GM19025 (cell line): Measurements from ENCODE around the gene FOXJ1.

Source experiments
- ATAC-seq: cut with Tn5 transposase; IDR thresholded peaks from one replicate; pipeline ENCODE4 v1.9.1; 2021; ENCODE audit warnings: mild to moderate bottlenecking, low read depth, moderate library complexity; ENCODE audit not compliant: unreplicated experiment

Gene FOXJ1

DNA sequence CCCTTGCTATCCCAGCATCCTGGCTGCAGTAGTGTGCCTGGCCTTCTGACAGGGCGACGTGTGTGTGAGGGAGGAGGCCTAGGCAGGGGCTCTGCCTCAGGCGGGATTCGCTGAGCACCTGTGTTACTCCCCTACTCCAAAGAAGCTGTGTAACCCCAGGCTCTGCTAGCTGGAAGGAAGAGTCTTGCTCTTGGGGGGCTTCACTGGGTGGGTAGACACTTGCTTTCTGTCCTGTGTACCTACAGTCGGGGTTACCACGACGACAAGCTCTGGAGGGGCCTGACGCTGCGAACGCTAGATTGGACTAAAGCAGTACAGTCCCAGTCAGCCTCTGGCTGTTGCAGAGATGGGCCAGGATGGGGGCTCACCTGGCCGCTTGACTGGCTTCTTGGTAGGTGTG, 47.0 kb downstream of the FOXJ1 start:
- ATAC-seq = no peak

DNA sequence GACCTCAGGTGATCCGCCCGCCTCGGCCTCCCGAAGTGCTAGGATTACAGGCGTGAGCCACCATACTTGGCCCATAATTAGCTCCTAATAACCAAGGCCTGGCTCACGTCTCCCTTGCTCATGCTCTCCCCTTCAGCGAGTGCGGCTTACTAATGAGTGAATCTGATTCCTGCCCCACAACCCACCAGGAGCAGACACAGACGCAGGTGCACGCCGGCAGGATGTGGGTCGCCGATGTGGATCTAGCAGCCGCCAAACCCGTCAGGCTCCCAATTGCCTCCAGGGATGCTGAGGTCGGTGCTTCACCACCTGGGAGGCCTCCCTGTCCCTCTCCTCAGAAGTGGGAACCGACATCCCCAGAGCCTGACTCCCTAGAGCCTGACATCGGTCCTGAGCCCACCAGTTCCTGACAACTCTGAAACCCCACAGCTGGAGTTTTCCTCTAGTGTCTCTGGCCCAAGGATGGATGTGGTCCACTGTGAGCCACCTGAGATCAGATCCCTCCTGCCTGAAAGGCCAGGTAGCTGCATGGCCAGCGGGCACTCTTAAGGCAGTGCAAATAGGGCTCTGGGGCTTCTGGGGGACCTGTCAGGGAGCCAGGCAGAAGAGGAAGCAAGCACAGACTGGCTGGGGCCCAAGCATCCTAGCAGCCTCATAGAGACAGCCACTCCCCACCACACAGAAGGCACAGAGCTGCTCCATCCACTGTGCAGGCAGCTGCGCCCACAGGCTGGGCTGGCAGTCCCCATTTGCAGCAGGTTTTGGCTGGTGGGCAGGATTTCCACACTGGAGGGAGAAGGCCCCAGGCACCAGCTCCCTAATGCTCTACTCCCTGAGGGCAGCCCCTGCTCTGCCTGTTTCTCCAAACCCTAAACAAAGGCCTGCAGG, 48.3 kb downstream of the FOXJ1 start:
- no peak for ATAC-seq

DNA sequence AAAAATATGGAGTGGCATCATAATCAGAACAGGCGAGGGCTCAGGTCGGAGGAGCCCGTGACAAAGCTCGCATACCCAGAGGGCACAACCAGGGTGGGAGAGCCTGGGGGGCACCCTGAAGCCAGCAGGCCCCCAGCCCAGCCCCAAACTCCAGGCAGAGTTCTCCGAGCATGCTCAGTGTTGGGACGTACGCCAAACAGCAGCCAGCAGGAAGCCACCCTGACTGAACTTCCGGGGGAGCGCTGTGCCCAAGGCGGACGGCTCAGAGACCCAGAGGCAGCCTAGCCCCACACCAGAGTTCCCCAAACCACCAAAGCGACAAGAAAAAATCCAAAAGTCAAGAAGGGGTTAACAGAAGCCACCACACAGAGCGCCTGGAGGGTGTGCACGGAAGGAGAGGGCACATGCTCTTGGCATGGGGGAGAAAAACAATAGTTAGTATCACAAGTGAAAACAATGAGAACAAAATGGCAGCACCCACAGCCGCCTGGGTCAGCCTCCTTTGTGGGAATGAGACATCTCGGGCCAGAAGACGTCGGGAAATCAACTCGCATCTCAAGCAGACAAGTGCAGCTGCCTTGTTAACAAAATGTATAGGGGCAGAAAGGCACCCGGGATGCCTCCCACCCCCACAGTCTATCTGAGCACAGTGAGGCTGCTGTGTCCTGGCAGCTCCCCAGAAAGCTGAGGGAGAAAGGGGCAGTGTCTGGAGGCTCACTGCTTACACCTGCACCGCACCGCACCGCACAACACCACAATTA, 49.3 kb downstream of the FOXJ1 start:
- ATAC-seq = no peak

DNA sequence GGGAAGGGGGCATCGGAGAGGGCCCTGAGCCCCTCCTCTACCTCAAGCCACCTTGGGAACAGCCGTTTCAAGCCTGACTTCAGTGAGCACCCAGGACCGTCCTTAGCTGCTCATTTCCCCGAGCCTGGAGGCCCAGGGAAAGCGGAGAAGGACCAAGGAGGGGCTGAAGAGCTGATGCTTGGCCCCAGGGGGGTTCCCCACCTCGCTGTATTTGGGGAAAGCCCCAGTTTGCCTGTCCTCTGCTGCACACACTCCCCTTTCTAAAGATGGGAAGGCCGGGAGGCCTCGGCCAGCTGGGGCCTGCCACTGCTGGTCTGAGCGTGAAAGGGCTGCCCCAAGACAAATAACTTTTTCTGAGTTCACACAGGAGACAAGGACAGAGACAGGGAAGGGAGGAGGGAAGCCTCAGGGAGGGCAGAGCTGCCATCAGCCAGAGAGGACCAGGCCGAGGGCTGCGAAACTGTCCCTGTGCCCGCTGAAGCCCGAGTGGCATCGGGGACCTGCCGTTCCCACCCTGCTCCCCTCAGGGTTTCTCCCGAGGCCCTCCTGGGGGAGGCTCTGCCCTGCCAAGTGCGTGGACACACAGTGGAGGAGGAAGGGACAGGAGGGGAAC, 50.4 kb downstream of the FOXJ1 start:
- ATAC-seq = no peak

DNA sequence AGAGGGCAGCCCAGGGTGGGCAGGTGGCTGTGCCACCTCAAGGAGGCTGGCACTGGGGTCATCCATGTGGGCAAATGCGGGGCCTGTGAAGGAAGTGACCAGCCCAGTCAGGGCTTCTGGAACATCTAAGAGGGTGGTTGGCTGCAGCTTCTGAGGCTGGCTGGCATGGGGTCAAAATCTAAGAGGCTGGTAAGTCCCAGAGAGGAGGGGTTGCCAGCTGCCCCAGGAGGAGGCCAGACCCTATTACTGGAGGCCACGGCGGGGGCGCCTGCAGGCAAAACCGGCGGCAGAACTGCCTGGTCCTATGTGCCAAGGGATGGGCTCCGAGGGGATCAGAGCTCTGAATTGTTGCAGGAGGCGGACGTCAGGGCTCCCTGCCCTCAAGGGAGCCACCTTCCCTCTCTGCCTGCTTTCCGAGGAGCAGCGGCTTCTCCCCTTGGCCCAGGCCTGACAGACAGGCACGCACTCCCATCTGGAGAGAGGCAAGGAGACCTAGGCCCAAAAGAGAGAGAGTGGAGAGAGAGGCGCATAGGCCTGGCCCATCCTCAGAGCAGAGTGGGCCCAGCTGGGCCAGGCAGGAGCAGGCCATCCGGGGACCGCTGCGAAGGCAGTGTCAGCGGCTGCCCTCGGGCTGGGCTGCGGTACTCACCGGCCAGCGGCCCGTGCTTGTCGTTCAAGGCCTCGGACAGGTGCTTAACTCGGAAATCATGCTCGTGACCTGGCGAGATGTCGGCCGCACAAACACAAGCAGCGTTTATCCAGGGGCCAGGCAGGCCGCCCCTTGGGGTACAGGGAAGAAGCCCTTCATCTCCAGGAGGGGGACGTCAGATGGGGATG, 51.1 kb downstream of the FOXJ1 start:
- no peak for ATAC-seq

DNA sequence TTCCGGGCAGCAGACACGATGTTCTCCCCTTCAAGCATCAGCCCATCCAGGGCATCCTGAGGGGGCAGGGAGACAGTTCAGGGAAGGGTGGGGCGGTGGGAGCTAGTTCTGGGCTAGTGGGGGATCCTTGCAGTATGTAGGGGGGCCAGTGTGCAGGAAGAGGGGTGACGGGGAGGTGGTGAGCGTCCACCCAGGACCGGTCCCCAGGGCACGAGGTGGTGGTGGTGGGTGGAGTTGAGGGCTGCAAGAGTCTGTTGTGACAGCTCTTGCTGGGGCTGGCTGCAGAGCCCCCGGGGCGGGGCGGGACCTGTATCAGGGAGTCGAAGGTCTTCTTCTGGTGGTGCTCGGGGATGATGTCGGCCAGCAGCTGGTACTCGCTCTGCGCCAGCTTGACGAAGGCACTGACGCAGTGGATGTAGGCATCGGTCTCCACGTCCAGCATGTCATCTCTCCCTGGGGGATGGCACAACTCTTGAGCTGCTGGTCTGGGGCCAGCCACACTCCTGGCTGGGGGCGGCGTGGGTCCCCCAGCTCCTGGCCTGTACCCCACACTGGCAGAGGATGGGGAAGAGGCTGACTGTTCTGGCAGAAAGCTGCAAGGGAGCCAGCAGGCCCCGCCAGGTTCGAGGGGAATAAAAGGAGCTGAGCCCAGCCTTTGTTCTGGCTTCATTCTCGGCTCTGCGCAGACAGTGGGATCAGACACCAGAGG, 52.0 kb downstream of the FOXJ1 start:
- ATAC-seq = no peak

DNA sequence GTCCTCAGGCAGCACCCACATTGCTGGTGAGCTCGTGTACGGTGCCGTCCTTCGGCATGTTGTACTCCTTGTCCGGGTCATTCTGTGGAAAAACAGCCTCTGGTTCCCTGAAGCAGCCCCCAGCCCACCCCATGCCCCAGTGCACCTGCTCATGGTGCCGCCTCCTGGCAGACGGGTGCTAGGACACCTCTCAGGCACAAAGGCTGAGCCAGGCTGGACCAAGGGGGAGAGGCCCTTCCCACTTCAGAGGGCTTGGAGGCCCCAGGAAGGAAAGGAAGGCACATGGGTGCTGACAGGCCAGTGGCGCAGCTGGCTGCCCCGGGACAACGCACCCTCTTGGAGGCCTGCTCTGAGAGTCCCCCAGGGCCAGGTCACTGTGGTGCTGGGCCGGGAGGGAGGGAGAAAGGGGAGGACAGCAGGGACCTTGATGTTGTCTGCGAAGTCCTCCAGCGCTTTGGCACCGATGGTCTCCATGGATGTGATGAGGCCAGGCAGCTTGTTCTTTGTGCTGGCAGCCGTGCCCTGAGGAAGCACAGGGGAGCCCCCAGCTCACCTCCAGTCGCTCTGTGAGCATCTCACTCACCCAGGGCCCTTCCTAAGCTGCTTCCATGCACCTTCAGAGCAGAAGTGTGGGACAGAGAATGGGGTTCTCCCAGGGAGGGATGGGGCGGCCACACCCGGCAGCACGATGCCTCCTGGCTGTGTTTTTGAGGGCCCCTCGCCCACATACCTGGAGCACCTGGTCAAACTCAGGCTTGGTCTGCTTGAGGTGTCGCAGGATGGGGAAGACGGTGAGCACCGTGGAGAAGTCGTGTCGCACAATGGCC, 52.8 kb downstream of the FOXJ1 start:
- ATAC-seq = no peak

DNA sequence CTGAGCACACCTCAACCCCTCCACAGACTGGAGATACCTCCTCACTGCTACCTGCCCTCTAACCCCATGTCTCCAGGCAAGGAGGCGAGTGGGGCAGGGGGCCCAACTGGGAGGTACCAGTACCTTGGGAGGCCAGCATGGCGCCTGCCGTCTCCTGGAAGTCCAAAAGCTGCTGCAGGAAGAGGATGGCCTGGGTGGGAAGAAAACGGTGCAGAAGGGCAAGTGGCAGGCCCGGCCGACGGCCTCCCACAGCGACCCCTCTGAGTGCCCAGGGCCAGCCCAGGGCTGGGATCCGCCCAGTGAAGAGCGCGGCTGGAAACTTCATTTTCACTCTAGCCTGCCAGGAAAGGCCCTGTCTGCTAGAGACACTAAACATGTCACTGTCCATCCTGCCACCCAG, 53.5 kb downstream of the FOXJ1 start:
- ATAC-seq = no peak

DNA sequence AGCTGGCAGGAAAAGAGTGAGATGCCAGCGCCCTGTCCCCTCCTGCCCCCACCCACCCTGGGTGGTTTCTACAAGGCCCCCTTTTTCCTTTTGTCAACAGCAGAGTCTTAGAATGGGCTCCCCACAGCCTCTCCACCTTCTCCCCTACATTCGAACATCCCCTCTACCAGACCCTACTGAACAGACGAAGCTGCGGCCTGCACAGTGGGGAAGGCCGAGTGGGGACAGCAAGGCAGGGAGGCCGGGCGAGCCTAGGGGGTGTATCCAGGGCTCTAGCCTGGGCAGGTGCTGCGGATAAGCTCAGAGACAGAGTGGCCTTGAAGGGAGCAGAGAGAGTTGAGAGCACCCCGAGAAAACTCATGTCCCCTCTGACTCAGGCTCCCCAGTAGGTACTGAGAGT, 54.7 kb downstream of the FOXJ1 start:
- ATAC-seq = no peak
